HepG2 (cell line): ENCODE measurements around the gene CADM4. TPM values are rescaled to one million over a fixed set of nuclear protein-coding genes. Genes with fewer than 3 reads are reported as not detected.
A peak's percentile ranks its signal among the peaks of the same experiment; 100 is the strongest.

Experiments
- ATAC-seq: fragments of 200-7000 bp; cut with Tn5 transposase; 3 replicates; pipeline ENCODE4 v1.9.1; 2020; ENCODE audit warnings: mild to moderate bottlenecking, moderate library complexity
- BruUV-seq: library from RNA; stranded (reverse); fragments of 400-500 nt; replicated peaks from 2 replicates; lab custom pipeline; 2021; lab: Mats Ljungman, UMichigan
- CTCF ChIA-PET: fragments of 300-600 bp; formaldehyde crosslinking; extraction: SDS; loops from one replicate; lab custom pipeline; 2021; ENCODE audit warnings: low total read pairs, inconsistent platforms, low intra/inter-chr PET ratio; lab: Yijun Ruan, JAX
- POLR2A ChIA-PET: fragments of 350-600 bp; sonication (Branson Sonifier 250); formaldehyde crosslinking; loops from one replicate; lab custom pipeline; 2020; ENCODE audit warnings: antibody characterized with exemption, inconsistent platforms; lab: Yijun Ruan, JAX
- DNase-seq: peaks from one replicate; pipeline ENCODE4 v3.0.0-alpha.2; 2015; ENCODE audit warnings: low spot score
- FAIRE-seq: peaks from 3 replicates; lab custom pipeline; 2011; peaks lifted over from hg19 to GRCh38; lab: Jason Lieb, UNC
- H2AFZ ChIP-seq: one replicate; pipeline ENCODE4 v1.6.1; 2011; ENCODE audit warnings: low read length, inconsistent platforms
- H3K27ac ChIP-seq: fragments of 300-600 bp; 3 replicates; pipeline ENCODE4 v1.8.0; 2011; ENCODE audit warnings: mixed run types, mild to moderate bottlenecking, mixed read lengths, low read length, inconsistent platforms; ENCODE audit not compliant: insufficient read depth; ENCODE audit errors: extremely low read length
- H3K27me3 ChIP-seq, 2 experiments: fragments of 200-600 bp in 1 of 2; 2 replicates in 1 of 2; 3 replicates in 1 of 2; pipeline versions ENCODE4 v1.6.0 to v1.8.0; 2011; ENCODE audit warnings: low read length in 2 of 2, mild to moderate bottlenecking in 2 of 2, moderate library complexity in 2 of 2, inconsistent platforms in 1 of 2; ENCODE audit not compliant: insufficient read depth in 2 of 2, control insufficient read depth in 1 of 2
- H3K36me3 ChIP-seq, 2 experiments: fragments of 200-600 bp in 1 of 2; replicated peaks in 1 of 2; 2 replicates in 1 of 2; 3 replicates in 1 of 2; pipeline versions ENCODE4 v1.5.1 to v1.8.0; 2011; ENCODE audit warnings: low read length in 2 of 2, inconsistent platforms in 1 of 2; ENCODE audit not compliant: insufficient read depth in 2 of 2, control insufficient read depth in 1 of 2
- H3K4me1 ChIP-seq: 2 replicates; pipeline ENCODE4 v1.5.1; 2012; ENCODE audit warnings: low read length, inconsistent platforms; ENCODE audit not compliant: insufficient read depth
- H3K4me2 ChIP-seq: 2 replicates; pipeline ENCODE4 v1.6.0; 2011; ENCODE audit warnings: low read depth, low read length, inconsistent platforms
- H3K4me3 ChIP-seq, 3 experiments: fragments of 200-600 bp in 1 of 3; sonication (generic), shearing (Covaris generic) in 1 of 3; replicated peaks in 1 of 3; 2 replicates each; pipeline ENCODE4 v1.5.1; 2011 to 2016; ENCODE audit warnings: low read length in 3 of 3, inconsistent platforms in 2 of 3, low read depth in 2 of 3, mild to moderate bottlenecking in 2 of 3, control low read depth in 1 of 3, mixed read lengths in 1 of 3; ENCODE audit not compliant: insufficient read depth in 1 of 3
- H3K79me2 ChIP-seq: one replicate; pipeline ENCODE4 v1.6.1; 2011; ENCODE audit warnings: low read length, inconsistent platforms; ENCODE audit not compliant: insufficient read depth
- H3K9ac ChIP-seq: 2 replicates; pipeline ENCODE4 v1.6.0; 2011; ENCODE audit warnings: mild to moderate bottlenecking, low read depth, low read length, inconsistent platforms; ENCODE audit not compliant: insufficient read depth
- H3K9me3 ChIP-seq: 2 replicates; pipeline ENCODE4 v1.5.1; 2012; ENCODE audit warnings: mild to moderate bottlenecking, low read length
- H4K20me1 ChIP-seq: 2 replicates; pipeline ENCODE4 v1.6.0; 2011; ENCODE audit warnings: inconsistent platforms, mild to moderate bottlenecking, low read length, moderate library complexity; ENCODE audit not compliant: insufficient read depth
- ARID4A ChIP-seq: sonication (generic); formaldehyde crosslinking; IDR thresholded peaks from 2 replicates; pipeline ENCODE4 v1.5.0; 2020; ENCODE audit warnings: mild to moderate bottlenecking, missing genetic modification reagents, borderline replicate concordance
- BORCS8-MEF2B ChIP-seq: sonication (generic); formaldehyde crosslinking; IDR thresholded peaks from 2 replicates; pipeline ENCODE4 v1.8.0; 2022; ENCODE audit warnings: mild to moderate bottlenecking, missing genetic modification reagents
- HNRNPLL ChIP-seq: fragments of 200-400 bp; formaldehyde crosslinking; IDR thresholded peaks from 2 replicates; pipeline ENCODE4 v1.6.1; 2017; ENCODE audit warnings: mild to moderate bottlenecking, low read depth, low read length; ENCODE audit not compliant: poor library complexity, severe bottlenecking
- NR2F1 ChIP-seq, 2 experiments: fragments of 450-650 bp in 1 of 2; formaldehyde crosslinking in 1 of 2; IDR thresholded peaks; 2 replicates each; pipeline versions ENCODE4 v1.5.0 to v1.6.1; 2016 to 2020; ENCODE audit warnings: mild to moderate bottlenecking in 1 of 2, missing compliant biosample characterization in 1 of 2, missing genetic modification reagents in 1 of 2, moderate library complexity in 1 of 2
- RXRB ChIP-seq: IDR thresholded peaks from 2 replicates; pipeline ENCODE4 v1.6.1; 2016; ENCODE audit warnings: borderline replicate concordance, missing genetic modification reagents, missing compliant biosample characterization
- SIN3B ChIP-seq: fragments of 150-350 bp; IDR thresholded peaks from 2 replicates; pipeline ENCODE4 v1.6.1; 2014; ENCODE audit warnings: low read length
- SOX6 ChIP-seq, 2 experiments: fragments of 450-650 bp in 1 of 2; sonication (generic) in 1 of 2; formaldehyde crosslinking in 1 of 2; IDR thresholded peaks; 2 replicates each; pipeline versions ENCODE4 v1.4.0 to v1.6.1; 2017 to 2020; ENCODE audit warnings: antibody characterized with exemption in 1 of 2, mild to moderate bottlenecking in 1 of 2, missing genetic modification reagents in 1 of 2
- ZNF234 ChIP-seq: sonication (generic); formaldehyde crosslinking; conservative IDR thresholded peaks from 2 replicates; pipeline ENCODE4 v1.5.1; 2020; ENCODE audit warnings: mild to moderate bottlenecking, missing genetic modification reagents
- ZNF563 ChIP-seq: sonication (generic); formaldehyde crosslinking; IDR thresholded peaks from 2 replicates; pipeline ENCODE4 v1.8.0; 2022; ENCODE audit warnings: mild to moderate bottlenecking, moderate library complexity, missing genetic modification reagents
- WGBS: methylation state at CpG from one replicate; pipeline ENCODE4 v1.1.6; 2017; ENCODE audit warnings: low lambda C conversion rate; 5-methylcytosine and 5-hydroxymethylcytosine counted together
- in situ Hi-C: cut with HindIII; loops from 2 replicates; pipeline ENCODE4 v1.10.0; 2017; ENCODE audit warnings: low pct_unique_long_range_greater_than_20kb; ENCODE audit not compliant: extremely low pct_ligation_motif_present
- intact Hi-C: fragments of 100-400 bp; cut with micrococcal nuclease; formaldehyde crosslinking; loops from one replicate; pipeline ENCODE4 v1.10.0; 2022; ENCODE audit not compliant: unreplicated experiment
- polyA plus RNA-seq, 8 experiments: library from polyadenylated mRNA; depleted of rRNA in 3 of 8; stranded (reverse) in 7 of 8; unstranded in 1 of 8; fragments of >200 nt; fragmentation: Illumina TruSeq in 4 of 8; extraction: Trizol in 4 of 8; gene quantifications; 2 replicates each; pipeline versions ENCODE4 v1.2.1 to v1.2.3, GENCODE V29; 2011 to 2016; ENCODE audit warnings: low read depth in 4 of 8, missing spikeins in 1 of 8, mixed read lengths in 1 of 8; ENCODE audit not compliant: insufficient read depth in 1 of 8
- total RNA-seq, 5 experiments: library from RNA; depleted of rRNA; stranded (reverse); fragments of >200 nt; fragmentation: Illumina TruSeq; extraction: Trizol; gene quantifications; 2 replicates each; pipeline ENCODE4 v1.2.3, GENCODE V29; 2016; ENCODE audit warnings: low read depth in 1 of 5

The CADM4 gene
- total and polyA plus RNA-seq, 2 of the 13 experiments (the other 11 are each of a cell fraction or from before 2014, with no cell fraction given) = 8.5 to 16.0 TPM

DNA sequence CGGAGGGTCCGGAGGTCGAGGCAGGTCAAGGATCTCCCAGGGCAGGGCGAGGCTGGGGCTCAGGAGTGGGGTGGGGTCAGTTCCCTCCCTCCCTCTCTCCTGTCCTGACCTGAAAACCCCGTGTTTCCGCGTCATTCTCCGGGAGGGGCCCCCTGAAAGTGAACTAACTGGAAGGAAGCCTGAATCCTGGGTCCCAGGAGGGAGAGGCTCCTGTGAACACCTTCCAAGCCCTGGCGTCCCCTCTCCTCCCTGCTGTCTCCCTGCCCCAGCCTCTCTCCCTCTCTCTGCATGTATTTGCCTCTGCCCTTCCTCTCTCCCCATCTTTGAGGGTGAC, 741 bp upstream of the CADM4 start:
- TF ChIP-seq ZNF234 (CRISPR knock-in tag) (0 out of 2 replicates have a peak, but pooled peaks have one; percentile 12), BORCS8-MEF2B (CRISPR knock-in tag) (0 out of 2 replicates have a peak, but pooled peaks have one; percentile 10), SOX6 (IDR thresholded peaks at IDR 0.05) (no peak), SOX6 (CRISPR knock-in tag; IDR thresholded peaks at IDR 0.05) (0 out of 2 replicates have a peak, but pooled peaks have one; percentile 11), RXRB (CRISPR knock-in tag) (0 out of 2 replicates have a peak, but pooled peaks have one; percentile 2), ARID4A (CRISPR knock-in tag) (0 out of 2 replicates have a peak, but pooled peaks have one; percentile 2), HNRNPLL (peak; percentile 8), ZNF563 (CRISPR knock-in tag) (no peak), SIN3B (no peak), NR2F1 (CRISPR knock-in tag; IDR thresholded peaks at IDR 0.05) (0 out of 4 replicates have a peak, but pooled peaks of 1 of the 2 experiments have one; percentile 16)
- CTCF ChIA-PET = no interaction called here
- Histone ChIP-seq H3K36me3 (no peaks in the 10 kb centered on the region), H3K79me2 (no peaks in the 10 kb centered on the region), H3K27me3 (no peaks in the 10 kb centered on the region), H2AFZ (no peak overlapping the region), H3K27ac (no peak overlapping the region), H3K9me3 (no peaks in the 10 kb centered on the region), H3K4me1 (peaks cover 47% of the 10 kb centered on the region), H3K4me3 (peak overlapping the region in 2 of 3 experiments; percentile 83 to 84; a peak in 5 of 6 replicates), H3K9ac (peak overlapping the region; percentile 62), H3K4me2 (peak overlapping the region; percentile 88), H4K20me1 (no peaks in the 10 kb centered on the region)
- WGBS = 9% methylated on average over 6 of the region's 9 CpGs
- intact Hi-C loops = no loop called here
- no peak for DNase-seq
- ATAC-seq = no peak; the same call in 2 of the 3 replicates
- FAIRE-seq = no peak
- POLR2A ChIA-PET = no interaction called here
- no TSS peak for BruUV-seq
- in situ Hi-C loops = no loop called here
